ENCODE results near the gene OXCT2.

The OXCT2 gene

DNA sequence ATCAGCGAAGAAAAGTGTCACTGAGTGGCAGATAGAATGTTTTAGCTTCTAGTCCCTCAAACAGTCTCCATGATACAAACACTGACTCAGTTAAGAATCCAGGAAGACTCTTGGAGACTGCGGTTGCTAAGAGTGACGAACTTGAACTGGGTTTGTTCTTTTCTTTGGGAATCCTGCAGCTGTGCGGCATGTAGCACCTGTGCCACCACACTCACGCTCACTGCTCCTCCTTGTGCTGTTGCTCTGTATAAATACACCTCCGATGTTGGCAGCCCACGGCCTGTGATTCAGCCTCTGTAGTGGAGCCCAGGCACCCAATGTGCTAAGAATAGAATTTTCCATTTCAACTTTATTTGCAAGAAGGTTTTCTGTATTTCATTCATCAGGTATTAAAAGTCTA is 38.0 kb downstream of the OXCT2 start:
- Histone ChIP-seq H3K9me3 (ENCODE audit: insufficient read depth, low read length) (no peaks in the 10 kb centered on the region), H2AFZ (ENCODE audit: low read depth, low read length) (no peak overlapping the region), H3K4me1 (ENCODE audit: low read length) (peaks cover 7% of the 10 kb centered on the region; the same call in 1 of the 2 replicates), H4K20me1 (ENCODE audit: insufficient read depth, low read length) (no peaks in the 10 kb centered on the region), H3K27me3 (ENCODE audit: low read depth, low read length) (peaks cover 8% of the 10 kb centered on the region), H3K4me2 (ENCODE audit: low read length) (no peak overlapping the region), H3K36me3 (replicated peaks; ENCODE audit: low read depth, low read length) (no peaks in the 10 kb centered on the region), H3K79me2 (ENCODE audit: low read length) (no peaks in the 10 kb centered on the region), H3K9ac (ENCODE audit: low read length) (no peak overlapping the region), H3K27ac (ENCODE audit: low read length) (no peak overlapping the region), H3K4me3 (ENCODE audit: low read length) (no peak overlapping the region)
- TF ChIP-seq EZH2phosphoT487 (IDR thresholded peaks at IDR 0.05; ENCODE audit: low read depth) = no peak

DNA sequence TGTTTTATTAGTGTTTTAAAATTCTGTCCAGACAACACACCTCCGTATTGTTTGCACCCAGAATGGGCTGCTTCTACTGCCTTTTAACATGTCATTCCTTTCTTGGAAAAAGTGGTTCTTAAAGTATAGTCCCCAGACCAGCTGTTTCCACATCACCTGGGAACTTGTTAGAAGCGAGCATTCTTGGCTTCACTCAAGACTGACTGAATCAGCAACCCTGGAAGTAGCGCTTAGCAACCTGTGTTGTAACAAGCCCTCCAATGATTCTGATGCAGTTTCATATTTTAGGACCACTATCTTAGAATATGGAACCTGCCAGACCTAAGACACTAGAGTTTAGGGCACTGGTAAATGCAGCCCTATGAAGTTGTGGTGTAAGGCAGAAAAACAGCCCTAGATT is 38.4 kb downstream of the OXCT2 start:
- no peaks in the 10 kb centered on the region for H4K20me1 ChIP-seq (ENCODE audit: insufficient read depth, low read length)
- H3K27me3 ChIP-seq (ENCODE audit: low read depth, low read length) = peaks cover 8% of the 10 kb centered on the region
- H3K9me3 ChIP-seq (ENCODE audit: insufficient read depth, low read length) = no peaks in the 10 kb centered on the region
- no peak overlapping the region for H3K4me2 ChIP-seq (ENCODE audit: low read length)
- H3K9ac ChIP-seq (ENCODE audit: low read length) = no peak overlapping the region
- H3K27ac ChIP-seq (ENCODE audit: low read length) = no peak overlapping the region
- H3K4me1 ChIP-seq (ENCODE audit: low read length) = peaks cover 7% of the 10 kb centered on the region
- no peaks in the 10 kb centered on the region for H3K79me2 ChIP-seq (ENCODE audit: low read length)
- no peak overlapping the region for H2AFZ ChIP-seq (ENCODE audit: low read depth, low read length)
- TF ChIP-seq, protein P1, sequence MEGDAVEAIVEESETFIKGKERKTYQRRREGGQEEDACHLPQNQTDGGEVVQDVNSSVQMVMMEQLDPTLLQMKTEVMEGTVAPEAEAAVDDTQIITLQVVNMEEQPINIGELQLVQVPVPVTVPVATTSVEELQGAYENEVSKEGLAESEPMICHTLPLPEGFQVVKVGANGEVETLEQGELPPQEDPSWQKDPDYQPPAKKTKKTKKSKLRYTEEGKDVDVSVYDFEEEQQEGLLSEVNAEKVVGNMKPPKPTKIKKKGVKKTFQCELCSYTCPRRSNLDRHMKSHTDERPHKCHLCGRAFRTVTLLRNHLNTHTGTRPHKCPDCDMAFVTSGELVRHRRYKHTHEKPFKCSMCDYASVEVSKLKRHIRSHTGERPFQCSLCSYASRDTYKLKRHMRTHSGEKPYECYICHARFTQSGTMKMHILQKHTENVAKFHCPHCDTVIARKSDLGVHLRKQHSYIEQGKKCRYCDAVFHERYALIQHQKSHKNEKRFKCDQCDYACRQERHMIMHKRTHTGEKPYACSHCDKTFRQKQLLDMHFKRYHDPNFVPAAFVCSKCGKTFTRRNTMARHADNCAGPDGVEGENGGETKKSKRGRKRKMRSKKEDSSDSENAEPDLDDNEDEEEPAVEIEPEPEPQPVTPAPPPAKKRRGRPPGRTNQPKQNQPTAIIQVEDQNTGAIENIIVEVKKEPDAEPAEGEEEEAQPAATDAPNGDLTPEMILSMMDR (IDR thresholded peaks at IDR 0.05; ENCODE audit: low read depth, low read length) = no peak
- TF ChIP-seq EZH2phosphoT487 (IDR thresholded peaks at IDR 0.05; ENCODE audit: low read depth) = no peak
- H3K36me3 ChIP-seq (replicated peaks; ENCODE audit: low read depth, low read length) = no peaks in the 10 kb centered on the region
- no peak overlapping the region for H3K4me3 ChIP-seq (ENCODE audit: low read length)

DNA sequence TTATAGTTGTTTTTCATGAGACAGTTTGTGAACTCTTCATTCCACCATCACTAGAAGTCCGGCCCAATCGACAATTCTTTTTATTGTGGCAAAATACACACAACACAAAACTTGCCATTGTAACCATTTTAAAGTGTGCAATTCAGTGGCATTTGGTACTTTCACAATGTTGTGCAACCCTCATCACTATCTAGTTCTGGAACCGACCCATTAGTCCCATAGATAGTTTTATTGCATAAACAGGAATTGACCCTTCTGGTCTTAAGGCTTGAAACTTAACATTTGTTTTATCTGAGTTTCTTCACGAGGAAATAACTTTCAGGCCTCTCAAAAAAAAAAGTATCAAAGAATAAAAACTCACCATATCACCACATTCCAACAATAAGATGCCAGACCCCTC is 41.3 kb downstream of the OXCT2 start:
- H3K27me3 ChIP-seq (ENCODE audit: low read depth, low read length) = peaks cover 9% of the 10 kb centered on the region
- no peaks in the 10 kb centered on the region for H3K36me3 ChIP-seq (replicated peaks; ENCODE audit: low read depth, low read length)
- no peak overlapping the region for H2AFZ ChIP-seq (ENCODE audit: low read depth, low read length)

DNA sequence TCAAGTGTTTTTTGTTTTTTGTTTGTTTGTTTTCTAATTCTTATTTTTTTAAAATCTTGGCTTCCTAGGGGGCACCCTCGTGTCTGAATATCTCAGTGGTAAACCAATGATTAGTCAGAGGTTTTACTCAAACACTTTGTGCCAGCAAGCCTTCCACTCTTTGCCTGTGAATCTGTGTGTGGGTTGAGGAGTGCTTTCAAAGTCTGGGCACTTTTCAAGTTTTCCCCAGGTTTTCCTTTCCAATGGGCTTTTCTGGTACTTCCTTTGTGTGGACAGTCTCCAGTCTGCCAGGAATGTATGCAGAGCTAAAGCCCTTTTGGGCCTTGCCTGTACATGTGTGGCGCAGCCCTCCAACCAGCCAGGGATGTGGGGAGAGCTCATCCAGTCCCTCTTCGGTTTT is 42.1 kb downstream of the OXCT2 start:
- H3K27me3 ChIP-seq (ENCODE audit: low read depth, low read length) = peaks cover 12% of the 10 kb centered on the region
- no peaks in the 10 kb centered on the region for H4K20me1 ChIP-seq (ENCODE audit: insufficient read depth, low read length)
- H3K4me1 ChIP-seq (ENCODE audit: low read length) = peaks cover 10% of the 10 kb centered on the region
- no peaks in the 10 kb centered on the region for H3K79me2 ChIP-seq (ENCODE audit: low read length)
- no peak overlapping the region for H3K4me2 ChIP-seq (ENCODE audit: low read length)
- H3K9ac ChIP-seq (ENCODE audit: low read length) = no peak overlapping the region
- no peak for TF ChIP-seq EZH2phosphoT487 (IDR thresholded peaks at IDR 0.05; ENCODE audit: low read depth)
- TF ChIP-seq, protein P1 (IDR thresholded peaks at IDR 0.05; ENCODE audit: low read depth, low read length) = no peak
- H3K9me3 ChIP-seq (ENCODE audit: insufficient read depth, low read length) = no peaks in the 10 kb centered on the region
- H3K36me3 ChIP-seq (replicated peaks; ENCODE audit: low read depth, low read length) = no peaks in the 10 kb centered on the region
- no peak overlapping the region for H2AFZ ChIP-seq (ENCODE audit: low read depth, low read length)
- H3K27ac ChIP-seq (ENCODE audit: low read length) = no peak overlapping the region
- no peak overlapping the region for H3K4me3 ChIP-seq (ENCODE audit: low read length)

More for the DNA sequence above, 41.3 kb downstream of the OXCT2 start:
- H3K4me1 ChIP-seq (ENCODE audit: low read length) = peaks cover 10% of the 10 kb centered on the region
- TF ChIP-seq, protein P1 (IDR thresholded peaks at IDR 0.05; ENCODE audit: low read depth, low read length) = no peak
- no peak for TF ChIP-seq EZH2phosphoT487 (IDR thresholded peaks at IDR 0.05; ENCODE audit: low read depth)
- H4K20me1 ChIP-seq (ENCODE audit: insufficient read depth, low read length) = no peaks in the 10 kb centered on the region
- no peaks in the 10 kb centered on the region for H3K79me2 ChIP-seq (ENCODE audit: low read length)
- H3K9me3 ChIP-seq (ENCODE audit: insufficient read depth, low read length) = no peaks in the 10 kb centered on the region
- H3K4me3 ChIP-seq (ENCODE audit: low read length) = no peak overlapping the region
- no peak overlapping the region for H3K9ac ChIP-seq (ENCODE audit: low read length)
- no peak overlapping the region for H3K27ac ChIP-seq (ENCODE audit: low read length)
- H3K4me2 ChIP-seq (ENCODE audit: low read length) = no peak overlapping the region

DNA sequence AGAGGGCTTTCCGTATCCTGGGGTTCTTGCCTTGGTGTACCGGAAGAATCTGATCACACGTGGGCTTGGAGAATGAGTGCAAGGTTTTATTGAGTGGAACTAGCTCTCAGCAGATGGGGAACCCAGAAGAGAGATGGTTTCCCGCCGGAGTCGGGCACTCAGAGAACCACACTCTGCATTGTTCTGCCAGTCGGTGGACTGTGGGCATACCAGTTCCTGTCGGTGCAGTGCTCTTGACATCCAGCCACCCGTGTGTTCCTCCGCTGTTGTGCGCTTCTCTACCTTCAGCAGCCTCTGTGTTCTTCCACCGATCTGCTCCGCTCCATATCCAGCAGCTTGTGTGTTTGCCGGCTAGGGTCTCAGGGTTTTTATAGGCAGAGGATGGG is 43.2 kb downstream of the OXCT2 start:
- H3K27me3 ChIP-seq (ENCODE audit: low read depth, low read length) = peaks cover 7% of the 10 kb centered on the region
- no peaks in the 10 kb centered on the region for H3K36me3 ChIP-seq (replicated peaks; ENCODE audit: low read depth, low read length)
- H3K4me1 ChIP-seq (ENCODE audit: low read length) = peaks cover 10% of the 10 kb centered on the region
- H3K4me2 ChIP-seq (ENCODE audit: low read length) = no peak overlapping the region
- no peak for TF ChIP-seq EZH2phosphoT487 (IDR thresholded peaks at IDR 0.05; ENCODE audit: low read depth)
- TF ChIP-seq, protein P1 (IDR thresholded peaks at IDR 0.05; ENCODE audit: low read depth, low read length) = no peak
- no peaks in the 10 kb centered on the region for H3K9me3 ChIP-seq (ENCODE audit: insufficient read depth, low read length)
- no peaks in the 10 kb centered on the region for H3K79me2 ChIP-seq (ENCODE audit: low read length)
- H3K27ac ChIP-seq (ENCODE audit: low read length) = no peak overlapping the region
- H2AFZ ChIP-seq (ENCODE audit: low read depth, low read length) = no peak overlapping the region
- H3K4me3 ChIP-seq (ENCODE audit: low read length) = no peak overlapping the region
- H4K20me1 ChIP-seq (ENCODE audit: insufficient read depth, low read length) = no peaks in the 10 kb centered on the region
- H3K9ac ChIP-seq (ENCODE audit: low read length) = no peak overlapping the region

Measured in OCI-LY3 (cell line).